ENCODE measurements around the gene CACNA1B. TPM values are rescaled to one million over a fixed set of nuclear protein-coding genes. Genes with fewer than 3 reads are reported as not detected.
"Not testable (repeated sequence)": the region's sequence is repeated elsewhere in the genome, so short reads cannot be mapped to it uniquely, and the experiment has no call there.

Gene CACNA1B
- total RNA-seq, 2 donors from 2014 or later, result 0.02 to 0.07 TPM

DNA sequence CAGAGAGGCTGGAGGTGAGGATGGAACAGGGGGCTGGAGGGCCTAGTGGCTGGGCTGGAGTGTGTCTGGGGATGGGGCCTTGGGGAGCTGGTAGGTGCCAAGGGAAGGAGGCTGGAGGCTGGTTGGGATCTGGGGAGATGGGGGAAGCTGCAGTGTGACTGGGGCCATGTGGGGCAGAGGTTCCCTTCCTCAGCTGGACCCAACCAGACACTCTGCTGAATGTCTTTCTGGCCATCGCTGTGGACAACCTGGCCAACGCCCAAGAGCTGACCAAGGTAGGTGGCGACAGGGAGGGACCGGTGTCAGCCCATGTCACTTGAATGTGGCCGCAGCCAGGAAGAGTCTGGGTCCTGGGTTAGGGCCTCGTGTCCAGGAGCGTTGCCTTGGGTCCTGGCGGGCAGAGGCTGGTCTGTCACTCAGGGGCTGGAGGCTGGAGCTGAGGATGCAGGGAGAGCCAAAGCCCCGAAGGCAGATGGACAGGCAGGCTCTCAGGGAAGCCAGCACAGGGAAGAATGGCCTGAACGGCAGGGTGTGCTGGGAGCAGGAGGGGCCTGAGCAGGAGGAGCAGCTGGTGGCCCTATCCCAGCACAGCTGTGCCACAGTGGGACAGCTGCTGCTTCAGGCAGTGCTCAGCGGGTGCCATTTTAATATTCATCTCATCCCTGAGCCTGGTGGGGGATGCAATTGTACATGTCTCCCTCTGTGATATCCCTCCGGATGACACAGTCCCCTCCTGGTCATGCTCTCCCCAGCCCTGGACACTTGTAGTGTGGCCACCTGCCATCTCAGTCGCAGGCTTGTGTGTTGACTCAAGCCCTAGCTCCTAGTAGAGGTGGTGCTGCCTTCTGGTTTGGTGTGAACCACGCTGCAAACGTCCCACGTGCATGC, 132.5 kb downstream of the CACNA1B start:
- no peak for DNase-seq
- Mint-ChIP-seq H3K4me3 (no peak overlapping the region), H3K36me3 (ENCODE audit: insufficient read depth in 2 of 2) (no peaks in the 10 kb centered on the region), H3K27me3 (ENCODE audit: low read depth) (no peaks in the 10 kb centered on the region), H3K9me3 (no peaks in the 10 kb centered on the region), H3K4me1 (ENCODE audit: low read depth) (no peaks in the 10 kb centered on the region), H3K27ac (no peak overlapping the region)
- ATAC-seq (replicated peaks in 1 of 2), result no peak

DNA sequence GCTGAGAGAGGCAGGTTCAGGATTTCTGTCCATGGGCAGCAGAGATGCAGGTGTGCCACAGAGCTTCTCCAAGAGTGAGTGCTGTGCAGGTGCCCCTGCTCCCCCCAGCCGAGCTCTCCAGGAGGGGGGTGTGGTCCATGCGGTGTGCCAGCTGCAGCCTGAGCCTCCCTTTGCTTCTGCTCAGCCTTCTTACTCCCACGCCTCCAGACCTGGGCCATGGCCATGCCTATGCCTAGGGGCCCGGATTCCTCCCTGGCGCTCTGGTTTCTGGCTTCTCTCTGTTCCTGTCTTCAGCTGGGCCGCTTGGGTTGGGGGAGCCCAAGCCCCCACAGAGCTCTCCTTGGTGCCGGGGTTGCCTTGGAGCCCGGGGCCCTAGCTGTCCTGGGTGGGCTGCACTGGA, 133.3 kb downstream of the CACNA1B start:
- H3K4me1 Mint-ChIP-seq (ENCODE audit: low read depth), result no peaks in the 10 kb centered on the region
- ATAC-seq (replicated peaks in 1 of 2) (no peak), DNase-seq (no peak)
- no peak overlapping the region for H3K27ac Mint-ChIP-seq
- H3K27me3 Mint-ChIP-seq (ENCODE audit: low read depth), result no peaks in the 10 kb centered on the region
- no peaks in the 10 kb centered on the region for H3K9me3 Mint-ChIP-seq
- no peak overlapping the region for H3K4me3 Mint-ChIP-seq
- H3K36me3 Mint-ChIP-seq (ENCODE audit: insufficient read depth in 2 of 2), result no peaks in the 10 kb centered on the region

DNA sequence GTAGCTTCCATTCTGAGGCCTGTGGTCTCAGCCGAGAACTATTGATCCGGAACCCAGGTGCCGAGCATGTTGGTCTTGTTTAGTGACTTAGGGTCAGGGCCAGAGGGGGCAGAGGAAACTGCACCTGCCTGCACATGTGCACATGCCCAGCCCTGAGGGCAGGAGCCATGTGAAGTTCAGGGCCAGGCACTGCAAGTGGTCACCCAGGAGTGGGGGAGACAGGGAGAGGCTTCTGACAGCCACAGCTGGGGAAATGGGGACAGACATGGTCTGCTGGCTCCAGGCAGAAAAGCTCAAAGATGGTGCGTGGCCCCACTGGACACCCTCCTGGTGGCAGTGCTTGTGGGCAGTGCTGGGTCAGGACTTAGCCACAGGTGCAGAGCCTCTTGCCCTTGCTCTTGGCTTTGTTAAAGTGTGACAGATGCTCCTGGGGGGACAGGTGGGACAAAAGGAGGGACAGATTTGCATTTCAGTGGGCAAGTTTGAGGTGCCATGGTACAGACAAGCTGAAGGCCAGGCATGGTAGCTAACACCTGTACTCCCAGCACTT, 134.4 kb downstream of the CACNA1B start:
- DNase-seq (no peak), ATAC-seq (replicated peaks in 1 of 2) (no peak)
- Mint-ChIP-seq H3K4me1 (ENCODE audit: low read depth) (no peaks in the 10 kb centered on the region), H3K4me3 (no peak overlapping the region), H3K27ac (no peak overlapping the region), H3K36me3 (ENCODE audit: insufficient read depth in 2 of 2) (no peaks in the 10 kb centered on the region), H3K9me3 (no peaks in the 10 kb centered on the region), H3K27me3 (ENCODE audit: low read depth) (no peaks in the 10 kb centered on the region)

DNA sequence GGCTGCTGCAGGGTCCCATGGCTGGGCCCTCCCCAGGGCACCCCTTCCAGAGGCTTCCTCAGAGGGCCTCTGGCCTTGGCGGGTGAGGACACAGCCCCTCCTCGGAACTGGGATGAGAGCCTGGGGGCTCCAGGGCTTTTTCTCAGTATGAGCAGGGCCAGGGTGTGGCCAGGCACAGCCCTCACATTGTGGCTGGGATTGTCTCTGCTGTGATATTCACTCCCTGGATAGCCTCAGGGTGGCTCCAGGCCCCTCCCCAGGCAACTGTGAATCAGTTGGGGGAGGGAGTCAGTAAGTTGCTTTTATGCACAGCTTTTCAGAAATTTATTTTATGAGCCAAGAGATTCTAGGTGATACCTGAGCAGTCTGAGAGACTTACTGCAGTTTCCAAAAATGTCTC, 135.7 kb downstream of the CACNA1B start:
- Mint-ChIP-seq H3K4me3 (no peak overlapping the region), H3K27ac (no peak overlapping the region), H3K9me3 (no peaks in the 10 kb centered on the region), H3K36me3 (ENCODE audit: insufficient read depth in 2 of 2) (no peaks in the 10 kb centered on the region), H3K27me3 (ENCODE audit: low read depth) (no peaks in the 10 kb centered on the region), H3K4me1 (ENCODE audit: low read depth) (no peaks in the 10 kb centered on the region)
- no peak for DNase-seq
- ATAC-seq (replicated peaks in 1 of 2), result no peak

DNA sequence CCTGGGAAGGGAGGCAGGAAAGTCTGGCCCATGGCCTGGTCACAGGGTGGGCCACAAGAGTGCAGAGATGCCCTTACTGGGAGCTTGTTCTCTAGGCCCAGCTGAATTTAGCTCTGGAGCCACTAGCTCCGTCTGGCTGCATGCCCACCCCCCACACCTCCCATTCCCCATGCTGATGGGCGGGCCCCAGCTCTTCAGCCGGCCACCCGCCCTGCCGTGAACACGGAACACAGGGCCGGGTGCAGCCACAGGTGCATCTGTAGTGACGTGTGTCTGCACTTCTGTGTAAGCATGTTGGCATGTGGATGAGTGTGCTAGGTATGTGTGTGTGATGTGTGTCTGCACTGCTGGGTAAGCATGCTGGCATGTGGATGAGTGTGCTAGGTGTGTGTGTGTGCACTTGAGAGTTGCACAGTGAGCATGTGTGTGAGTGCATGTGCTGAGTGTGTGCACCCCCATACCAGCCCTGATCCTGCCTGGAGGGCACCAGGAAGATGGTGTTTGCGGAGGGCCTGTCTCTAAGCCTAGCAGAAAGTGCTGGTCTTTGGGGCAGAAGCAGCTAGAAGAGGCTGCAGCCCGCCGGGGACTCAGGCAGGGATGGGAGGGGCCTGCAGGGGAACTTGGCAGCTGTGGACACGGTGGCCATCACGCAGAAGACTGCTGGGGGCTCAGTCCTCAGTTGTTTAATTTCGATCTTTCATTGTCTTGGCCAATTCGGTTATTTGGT, 136.4 kb downstream of the CACNA1B start:
- DNase-seq (no peak), ATAC-seq (replicated peaks in 1 of 2) (no peak)
- H3K4me3 Mint-ChIP-seq, result no peak overlapping the region
- H3K9me3 Mint-ChIP-seq, result no peaks in the 10 kb centered on the region
- no peaks in the 10 kb centered on the region for H3K4me1 Mint-ChIP-seq (ENCODE audit: low read depth)
- H3K36me3 Mint-ChIP-seq (ENCODE audit: insufficient read depth in 2 of 2), result no peaks in the 10 kb centered on the region
- no peaks in the 10 kb centered on the region for H3K27me3 Mint-ChIP-seq (ENCODE audit: low read depth)
- no peak overlapping the region for H3K27ac Mint-ChIP-seq

DNA sequence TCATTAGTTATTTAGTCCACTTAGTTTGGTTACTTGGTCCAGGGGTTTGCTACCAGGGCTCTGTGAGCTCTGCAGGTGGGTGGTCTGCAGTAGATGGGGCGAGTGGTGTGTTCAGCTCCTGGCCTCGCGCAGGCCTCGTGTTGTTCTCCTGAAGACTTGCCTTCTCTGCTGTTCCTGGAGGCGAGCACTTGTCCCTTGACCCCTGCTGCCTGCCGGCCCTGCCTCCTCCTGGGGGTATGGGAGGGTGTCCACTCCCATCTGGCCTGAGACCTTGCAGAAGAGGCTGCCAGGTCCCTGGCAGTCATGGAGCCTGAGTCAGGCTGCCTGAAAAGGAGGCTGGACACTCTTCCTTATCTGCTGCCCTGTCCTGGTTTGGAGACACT, 137.0 kb downstream of the CACNA1B start:
- Mint-ChIP-seq H3K36me3 (ENCODE audit: insufficient read depth in 2 of 2) (no peaks in the 10 kb centered on the region), H3K27ac (no peak overlapping the region), H3K27me3 (ENCODE audit: low read depth) (no peaks in the 10 kb centered on the region), H3K4me3 (no peak overlapping the region), H3K4me1 (ENCODE audit: low read depth) (no peaks in the 10 kb centered on the region), H3K9me3 (no peaks in the 10 kb centered on the region)
- DNase-seq (no peak), ATAC-seq (replicated peaks in 1 of 2) (no peak)

DNA sequence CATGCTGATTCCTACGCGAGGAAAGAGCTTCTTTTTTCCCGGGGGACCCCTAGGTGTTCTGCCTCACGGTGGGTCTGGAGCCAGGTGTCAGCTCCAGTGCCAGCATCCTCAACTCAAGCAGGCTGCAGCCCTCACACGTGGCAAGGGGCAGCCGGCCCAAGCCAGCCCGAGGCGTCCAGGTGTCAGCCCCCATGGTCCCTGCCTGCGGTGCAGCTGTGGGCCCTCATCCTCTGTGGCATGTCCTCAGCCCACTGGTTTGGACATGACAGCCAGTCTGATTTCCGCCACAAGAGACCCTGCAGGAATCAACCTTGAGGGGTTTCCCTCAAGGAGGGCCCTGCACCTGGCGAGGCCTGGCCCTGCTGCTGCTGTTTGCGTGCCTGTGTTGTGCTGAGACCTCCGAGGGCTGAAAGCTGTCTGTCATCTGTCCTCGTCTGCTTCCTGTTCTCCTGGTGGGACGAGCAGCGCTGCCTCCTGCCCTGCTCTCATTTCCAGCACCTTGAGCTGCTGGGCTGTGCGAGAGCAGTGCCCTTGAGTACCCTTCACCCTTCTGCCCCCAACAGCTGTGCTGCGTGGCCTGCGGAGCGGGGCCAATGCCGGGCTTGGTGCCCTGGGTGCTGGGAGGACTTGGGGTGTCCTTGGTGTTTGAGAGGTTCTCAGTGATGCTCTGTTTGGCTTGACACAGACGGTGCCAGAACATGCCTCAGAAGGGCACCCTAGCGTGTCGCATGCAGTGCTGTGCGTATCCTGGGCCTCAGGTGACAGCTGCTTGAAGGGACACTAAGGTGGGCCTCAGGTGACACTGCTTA, 137.6 kb downstream of the CACNA1B start:
- Mint-ChIP-seq H3K4me3 (no peak overlapping the region), H3K9me3 (no peaks in the 10 kb centered on the region), H3K4me1 (ENCODE audit: low read depth) (no peaks in the 10 kb centered on the region), H3K27ac (no peak overlapping the region), H3K27me3 (ENCODE audit: low read depth) (no peaks in the 10 kb centered on the region), H3K36me3 (ENCODE audit: insufficient read depth in 2 of 2) (no peaks in the 10 kb centered on the region)
- DNase-seq (no peak), ATAC-seq (replicated peaks in 1 of 2) (no peak)

DNA sequence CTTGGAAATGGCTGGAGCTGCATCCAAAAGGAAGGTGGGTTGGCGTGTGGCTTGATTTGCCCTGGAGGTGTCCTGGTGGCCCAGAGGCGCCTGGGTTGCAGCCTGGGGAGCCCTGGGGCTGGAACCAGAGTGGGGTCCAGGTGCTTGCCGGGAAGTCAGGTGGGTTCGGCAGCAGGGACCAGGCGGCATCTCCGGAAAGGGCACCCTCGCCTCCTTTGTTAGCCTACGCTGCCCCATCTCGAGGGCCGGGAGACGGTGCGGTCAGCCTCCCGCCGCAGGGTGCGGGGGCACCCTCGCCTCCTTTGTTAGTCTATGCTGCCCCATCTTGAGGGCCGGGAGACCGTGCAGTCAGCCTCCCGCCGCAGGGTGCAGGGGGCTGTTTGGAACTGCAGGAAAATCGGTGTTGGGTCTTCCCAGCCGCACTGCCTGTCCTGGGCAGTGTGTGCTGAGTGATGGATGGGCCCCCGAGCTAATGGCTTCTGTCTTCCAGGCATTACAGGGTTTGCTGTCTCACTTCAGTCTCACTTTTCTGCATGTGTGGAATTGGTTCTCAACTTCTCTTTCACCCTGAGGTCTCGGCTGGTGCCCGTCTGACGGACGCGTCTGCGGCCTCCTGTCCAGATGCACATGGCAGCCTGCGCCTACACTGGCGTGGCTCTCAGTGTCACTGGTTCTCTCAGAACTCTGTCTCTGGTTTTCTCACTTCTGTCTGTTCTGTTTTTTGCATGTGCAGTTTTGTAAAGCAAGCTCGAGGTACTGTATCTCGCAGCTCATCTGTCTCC, 139.0 kb downstream of the CACNA1B start:
- ATAC-seq (replicated peaks in 1 of 2) (no peak), DNase-seq (no peak)
- Mint-ChIP-seq H3K9me3 (no peaks in the 10 kb centered on the region), H3K27ac (no peak overlapping the region), H3K4me3 (no peak overlapping the region), H3K4me1 (ENCODE audit: low read depth) (no peaks in the 10 kb centered on the region), H3K36me3 (ENCODE audit: insufficient read depth in 2 of 2) (no peaks in the 10 kb centered on the region), H3K27me3 (ENCODE audit: low read depth) (no peaks in the 10 kb centered on the region)

DNA sequence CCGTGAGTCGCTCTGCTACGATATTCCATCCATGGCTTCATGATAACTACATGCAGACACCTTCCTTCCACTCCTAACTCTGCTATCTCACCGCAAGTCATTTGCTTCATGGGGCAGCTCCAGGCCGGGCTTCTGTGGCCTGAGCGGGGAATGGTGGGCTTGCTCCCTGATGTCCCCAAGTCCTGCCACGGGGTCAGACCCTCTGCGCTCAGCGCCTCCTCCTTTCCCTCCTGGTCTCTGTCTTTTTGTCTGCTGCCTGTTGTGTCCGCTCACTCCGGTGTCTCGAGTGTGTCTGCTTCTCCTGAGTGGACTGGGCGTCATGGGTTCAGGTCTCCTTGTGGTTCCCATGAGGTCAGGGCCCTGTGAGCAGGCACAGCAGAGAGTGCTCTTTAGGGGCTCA, 139.6 kb downstream of the CACNA1B start:
- H3K27ac Mint-ChIP-seq, result no peak overlapping the region
- H3K4me3 Mint-ChIP-seq, result no peak overlapping the region
- H3K9me3 Mint-ChIP-seq, result no peaks in the 10 kb centered on the region
- no peaks in the 10 kb centered on the region for H3K36me3 Mint-ChIP-seq (ENCODE audit: insufficient read depth in 2 of 2)
- ATAC-seq (replicated peaks in 1 of 2), result no peak
- no peaks in the 10 kb centered on the region for H3K4me1 Mint-ChIP-seq (ENCODE audit: low read depth)
- H3K27me3 Mint-ChIP-seq (ENCODE audit: low read depth), result no peaks in the 10 kb centered on the region
- DNase-seq, result no peak

DNA sequence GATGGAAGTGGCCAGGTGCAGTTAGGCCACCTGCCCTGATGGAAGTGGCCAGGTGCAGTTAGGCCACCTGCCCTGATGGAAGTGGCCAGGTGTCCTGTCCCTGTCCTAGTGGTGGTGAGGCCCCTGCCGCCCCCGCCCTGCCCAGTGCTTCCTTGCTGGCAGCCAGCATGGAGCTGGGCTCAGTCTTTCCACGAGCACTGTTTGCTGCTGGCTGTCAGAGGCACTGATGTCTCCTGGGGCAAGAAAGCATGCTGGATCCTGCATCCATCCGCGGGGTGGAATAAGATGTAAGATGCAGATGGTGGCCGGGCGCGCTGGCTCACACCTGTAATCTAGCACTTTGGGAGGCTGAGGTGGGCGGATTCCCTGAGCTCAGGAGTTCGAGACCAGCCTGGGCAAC, 141.9 kb downstream of the CACNA1B start:
- not testable (repeated sequence) for H3K4me3 Mint-ChIP-seq; ATAC-seq (replicated peaks in 1 of 2); H3K27ac Mint-ChIP-seq; H3K4me1 Mint-ChIP-seq (ENCODE audit: low read depth); H3K27me3 Mint-ChIP-seq (ENCODE audit: low read depth); DNase-seq; H3K9me3 Mint-ChIP-seq; H3K36me3 Mint-ChIP-seq (ENCODE audit: insufficient read depth in 2 of 2)

DNA sequence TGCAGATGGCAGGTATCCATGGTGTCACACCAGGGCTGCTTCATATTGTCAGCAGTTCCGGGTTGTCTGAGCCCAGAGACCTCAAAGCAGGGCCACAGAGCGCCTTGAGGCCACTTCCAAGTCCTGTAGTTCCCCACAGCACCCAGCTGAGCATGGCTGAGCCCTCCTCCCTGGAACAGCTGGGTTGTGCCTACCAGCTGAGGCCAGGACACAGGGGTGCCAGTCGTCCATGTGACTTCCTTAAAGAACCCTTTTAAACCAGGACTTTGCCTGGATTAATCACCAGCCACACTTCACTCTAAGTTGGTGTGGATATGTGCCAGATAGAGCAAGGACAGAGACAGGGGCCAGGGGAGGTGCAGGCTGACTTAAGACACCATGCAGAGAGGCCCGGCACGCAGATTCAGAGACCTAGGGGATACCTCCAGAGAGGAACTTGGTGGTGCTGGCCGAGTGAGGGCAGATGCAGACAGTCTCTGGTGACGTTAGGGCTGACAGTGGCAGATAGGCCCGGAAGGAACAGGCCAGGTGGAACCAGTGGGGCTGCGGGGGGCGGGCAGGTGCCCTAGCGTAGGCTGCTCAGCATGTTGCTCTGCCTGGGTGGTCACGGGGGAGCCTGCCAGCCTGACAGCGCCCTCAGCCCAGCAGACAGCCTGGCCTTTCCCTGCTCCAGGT, 142.7 kb downstream of the CACNA1B start:
- ATAC-seq (replicated peaks in 1 of 2) (peak in 1 of 2 donors; percentile 5), DNase-seq (no peak)
- no peak overlapping the region for H3K4me3 Mint-ChIP-seq
- H3K36me3 Mint-ChIP-seq (ENCODE audit: insufficient read depth in 2 of 2), result no peaks in the 10 kb centered on the region
- H3K9me3 Mint-ChIP-seq, result no peaks in the 10 kb centered on the region
- H3K4me1 Mint-ChIP-seq (ENCODE audit: low read depth), result no peaks in the 10 kb centered on the region
- no peak overlapping the region for H3K27ac Mint-ChIP-seq
- peaks cover 7% of the 10 kb centered on the region for H3K27me3 Mint-ChIP-seq (ENCODE audit: low read depth)

DNA sequence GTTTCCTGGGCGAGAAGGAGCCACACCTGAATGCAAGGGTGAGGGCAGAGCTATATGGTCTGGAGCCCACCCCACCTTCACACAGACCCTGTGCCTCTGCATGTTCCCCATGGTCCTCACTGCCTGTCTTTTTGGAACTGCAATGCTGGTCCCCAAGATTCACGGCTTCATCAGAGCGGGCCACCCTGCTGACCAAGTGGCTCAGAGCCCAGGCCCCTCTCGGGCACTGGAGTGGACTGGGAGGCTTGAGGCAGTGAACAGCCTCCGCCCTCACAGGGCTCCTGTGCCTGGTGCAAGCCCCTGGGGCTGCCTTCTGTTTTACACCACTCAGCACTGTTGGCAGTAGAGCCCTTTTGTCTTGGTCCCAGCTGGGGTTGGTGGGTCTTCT, 143.2 kb downstream of the CACNA1B start:
- Mint-ChIP-seq H3K27me3 (ENCODE audit: low read depth) (peaks cover 7% of the 10 kb centered on the region), H3K9me3 (no peaks in the 10 kb centered on the region), H3K36me3 (ENCODE audit: insufficient read depth in 2 of 2) (no peaks in the 10 kb centered on the region), H3K27ac (no peak overlapping the region), H3K4me3 (no peak overlapping the region), H3K4me1 (ENCODE audit: low read depth) (no peaks in the 10 kb centered on the region)
- ATAC-seq (replicated peaks in 1 of 2) (peak in 1 of 2 donors; percentile 7), DNase-seq (no peak)

Measured in activated T-cell treated with anti-CD3 and anti-CD28 coated beads, Interleukin-2, amount 50 U/mL, for 72 hours (primary cell).